Fibroblast of villous mesenchyme (primary cell): ENCODE results near the gene WNK3. TPM values are rescaled to one million over a fixed set of nuclear protein-coding genes. Genes with fewer than 3 reads are reported as not detected.
"Not testable (repeated sequence)": the region's sequence is repeated elsewhere in the genome, so short reads cannot be mapped to it uniquely, and the experiment has no call there.

Experiments used
- DNase-seq: peaks from one replicate; pipeline ENCODE4 v3.0.0-alpha.2; 2010; ENCODE audit warnings: low read depth
- H3K4me3 ChIP-seq: 2 replicates; pipeline ENCODE4 v1.5.1; 2011; ENCODE audit warnings: low read depth, mild to moderate bottlenecking, low read length
- total RNA-seq: library from RNA; depleted of rRNA; stranded (reverse); fragments of >200 nt; gene quantifications from 2 replicates; pipeline ENCODE4 v1.2.3, GENCODE V29; 2012
- TF ChIP-seq, protein P1 (sequence below): IDR thresholded peaks from 2 replicates; pipeline ENCODE4 v1.5.1; 2012; ENCODE audit warnings: low read depth, mild to moderate bottlenecking, low read length; ENCODE audit not compliant: insufficient read depth

The WNK3 gene
- total RNA-seq, 1 donor, result 1.7 TPM

GRCh38 chrX:54352677-54353076, 5.2 kb downstream of the WNK3 start:
- no peak for DNase-seq
- H3K4me3 ChIP-seq, result no peak overlapping the region
- TF ChIP-seq, protein P1, sequence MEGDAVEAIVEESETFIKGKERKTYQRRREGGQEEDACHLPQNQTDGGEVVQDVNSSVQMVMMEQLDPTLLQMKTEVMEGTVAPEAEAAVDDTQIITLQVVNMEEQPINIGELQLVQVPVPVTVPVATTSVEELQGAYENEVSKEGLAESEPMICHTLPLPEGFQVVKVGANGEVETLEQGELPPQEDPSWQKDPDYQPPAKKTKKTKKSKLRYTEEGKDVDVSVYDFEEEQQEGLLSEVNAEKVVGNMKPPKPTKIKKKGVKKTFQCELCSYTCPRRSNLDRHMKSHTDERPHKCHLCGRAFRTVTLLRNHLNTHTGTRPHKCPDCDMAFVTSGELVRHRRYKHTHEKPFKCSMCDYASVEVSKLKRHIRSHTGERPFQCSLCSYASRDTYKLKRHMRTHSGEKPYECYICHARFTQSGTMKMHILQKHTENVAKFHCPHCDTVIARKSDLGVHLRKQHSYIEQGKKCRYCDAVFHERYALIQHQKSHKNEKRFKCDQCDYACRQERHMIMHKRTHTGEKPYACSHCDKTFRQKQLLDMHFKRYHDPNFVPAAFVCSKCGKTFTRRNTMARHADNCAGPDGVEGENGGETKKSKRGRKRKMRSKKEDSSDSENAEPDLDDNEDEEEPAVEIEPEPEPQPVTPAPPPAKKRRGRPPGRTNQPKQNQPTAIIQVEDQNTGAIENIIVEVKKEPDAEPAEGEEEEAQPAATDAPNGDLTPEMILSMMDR, result no peak

GRCh38 chrX:54337383-54337782, 20.5 kb downstream of the WNK3 start:
- DNase-seq, H3K4me3 ChIP-seq: not testable (repeated sequence)

- H3K4me3 ChIP-seq, result no peak overlapping the region
- TF ChIP-seq, protein P1, result no peak
Observed at GRCh38 chrX:54325077-54325476, 32.8 kb downstream of the WNK3 start.

DNA sequence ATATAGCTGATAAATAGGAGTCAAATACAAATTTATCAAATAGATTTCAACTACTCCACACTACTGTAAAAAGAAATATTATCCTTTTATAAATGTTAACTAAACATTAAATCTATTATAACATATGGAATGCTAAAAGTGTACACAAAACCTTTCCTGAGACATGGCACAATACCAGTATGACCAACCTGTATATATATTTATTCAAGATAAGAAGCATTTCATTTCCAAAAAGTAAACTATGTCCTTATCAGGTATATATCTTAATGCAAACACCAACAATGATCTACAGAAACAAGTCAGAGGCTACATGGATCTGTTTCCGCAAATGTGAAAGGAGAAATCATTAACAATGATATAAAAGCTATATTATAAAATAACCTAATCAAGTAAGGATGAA, 37.8 kb downstream of the WNK3 start:
- DNase-seq, result no peak
- H3K4me3 ChIP-seq, result no peak overlapping the region
- TF ChIP-seq, protein P1, result no peak

More at GRCh38 chrX:54325077-54325476, 32.8 kb downstream of the WNK3 start:
- DNase-seq, result no peak

- H3K4me3 ChIP-seq, result no peak overlapping the region
- TF ChIP-seq, protein P1, result no peak
- no peak for DNase-seq
Observed at GRCh38 chrX:54306379-54306778, 51.5 kb downstream of the WNK3 start.

GRCh38 chrX:54301516-54301915, 56.3 kb downstream of the WNK3 start:
- TF ChIP-seq, protein P1, result no peak
- no peak overlapping the region for H3K4me3 ChIP-seq
- DNase-seq, result no peak

GRCh38 chrX:54294306-54294705, 63.5 kb downstream of the WNK3 start:
- TF ChIP-seq, protein P1, result no peak
- no peak overlapping the region for H3K4me3 ChIP-seq
- no peak for DNase-seq
